IMR-90 (cell line): ENCODE data around the gene BLOC1S2. TPM values are rescaled to one million over a fixed set of nuclear protein-coding genes. Genes with fewer than 3 reads are reported as not detected.

Experiments
- ATAC-seq: fragments of 200-7000 bp; cut with Tn5 transposase; 2 replicates; pipeline ENCODE4 v1.9.1; 2020; ENCODE audit warnings: low read depth, mild to moderate bottlenecking, moderate library complexity
- BruUV-seq: library from RNA; stranded (reverse); fragments of 400-500 nt; replicated peaks from 2 replicates; lab custom pipeline; 2021; lab: Mats Ljungman, UMichigan
- CTCF ChIA-PET: fragments of 300-600 bp; formaldehyde crosslinking; extraction: SDS; loops from one replicate; lab custom pipeline; 2021; ENCODE audit warnings: antibody characterized with exemption; lab: Yijun Ruan, JAX
- POLR2A ChIA-PET: fragments of 300-600 bp; sonication (Branson Sonifier 250); formaldehyde crosslinking; loops from one replicate; lab custom pipeline; 2022; ENCODE audit warnings: antibody characterized with exemption; ENCODE audit not compliant: unreplicated experiment; lab: Charles Lee
- DNase-seq: peaks from one replicate; pipeline ENCODE4 v3.0.0; 2013
- H2AFZ ChIP-seq: replicated peaks from 2 replicates; pipeline ENCODE3; 2013; ENCODE audit warnings: low read length, mild to moderate bottlenecking; ENCODE audit not compliant: poor library complexity
- H2AK5ac ChIP-seq: 2 replicates; pipeline ENCODE4 v1.6.1; 2013; ENCODE audit warnings: low read depth, low read length, inconsistent platforms
- H2AK9ac ChIP-seq: replicated peaks from 2 replicates; pipeline ENCODE3; 2013; ENCODE audit warnings: mild to moderate bottlenecking, low read depth, low read length, moderate library complexity; ENCODE audit not compliant: poor library complexity
- H2BK120ac ChIP-seq: 2 replicates; pipeline ENCODE4 v1.6.1; 2013; ENCODE audit warnings: low read depth, low read length, inconsistent platforms
- H2BK15ac ChIP-seq: 3 replicates; pipeline ENCODE4 v1.6.1; 2013; ENCODE audit warnings: low read depth, low read length, inconsistent platforms
- H2BK20ac ChIP-seq: 2 replicates; pipeline ENCODE4 v1.6.1; 2013; ENCODE audit warnings: low read depth, mild to moderate bottlenecking, inconsistent platforms, low read length, moderate library complexity
- H2BK5ac ChIP-seq: 2 replicates; pipeline ENCODE4 v1.6.1; 2013; ENCODE audit warnings: mild to moderate bottlenecking, low read depth, low read length, inconsistent platforms; ENCODE audit not compliant: poor library complexity, severe bottlenecking
- H3K14ac ChIP-seq: replicated peaks from 2 replicates; pipeline ENCODE4 v1.6.1; 2013; ENCODE audit warnings: low read depth, low read length, inconsistent platforms
- H3K18ac ChIP-seq: 2 replicates; pipeline ENCODE4 v1.6.1; 2013; ENCODE audit warnings: low read depth, low read length, control low read depth
- H3K23ac ChIP-seq: 2 replicates; pipeline ENCODE4 v1.6.1; 2013; ENCODE audit warnings: low read depth, low read length, inconsistent platforms
- H3K27ac ChIP-seq: 2 replicates; pipeline ENCODE4 v1.5.1; 2013; ENCODE audit warnings: mild to moderate bottlenecking, control low read depth, low read length; ENCODE audit not compliant: insufficient read depth
- H3K27me3 ChIP-seq: 2 replicates; pipeline ENCODE4 v1.6.1; 2013; ENCODE audit warnings: low read length; ENCODE audit not compliant: control insufficient read depth, insufficient read depth
- H3K36me3 ChIP-seq: 2 replicates; pipeline ENCODE4 v1.6.1; 2013; ENCODE audit warnings: low read length, mixed read lengths; ENCODE audit not compliant: control insufficient read depth, insufficient read depth
- H3K4ac ChIP-seq: 2 replicates; pipeline ENCODE4 v1.6.1; 2013; ENCODE audit warnings: low read depth, low read length, inconsistent platforms
- H3K4me1 ChIP-seq: 2 replicates; pipeline ENCODE4 v1.6.1; 2013; ENCODE audit warnings: low read length, mixed read lengths; ENCODE audit not compliant: control insufficient read depth, insufficient read depth
- H3K4me2 ChIP-seq: 2 replicates; pipeline ENCODE4 v1.6.1; 2013; ENCODE audit warnings: low read depth, mild to moderate bottlenecking, control low read depth, low read length, moderate library complexity
- H3K4me3 ChIP-seq: 2 replicates; pipeline ENCODE4 v1.5.1; 2013; ENCODE audit warnings: low read depth, mild to moderate bottlenecking, control low read depth, low read length, moderate library complexity; ENCODE audit not compliant: insufficient read depth
- H3K56ac ChIP-seq: 2 replicates; pipeline ENCODE4 v1.6.1; 2013; ENCODE audit warnings: low read length, inconsistent platforms; ENCODE audit not compliant: insufficient read depth; ENCODE audit errors: extremely low read depth
- H3K79me1 ChIP-seq, 2 experiments: 2 replicates each; pipeline ENCODE4 v1.6.1; 2013; ENCODE audit warnings: low read length in 2 of 2, inconsistent platforms in 1 of 2, low read depth in 1 of 2
- H3K9ac ChIP-seq: 2 replicates; pipeline ENCODE4 v1.6.1; 2013; ENCODE audit warnings: low read depth, low read length, control low read depth
- H3K9me1 ChIP-seq: 2 replicates; pipeline ENCODE4 v1.6.1; 2013; ENCODE audit warnings: low read length, inconsistent platforms; ENCODE audit not compliant: insufficient read depth
- H3K9me3 ChIP-seq: 2 replicates; pipeline ENCODE4 v1.6.1; 2013; ENCODE audit warnings: low read length; ENCODE audit not compliant: control insufficient read depth, insufficient read depth
- H4K20me1 ChIP-seq: 2 replicates; pipeline ENCODE4 v1.6.1; 2013; ENCODE audit warnings: low read length, inconsistent platforms; ENCODE audit not compliant: insufficient read depth
- H4K5ac ChIP-seq: 2 replicates; pipeline ENCODE4 v1.6.1; 2013; ENCODE audit warnings: mild to moderate bottlenecking, low read depth, low read length, control low read depth
- H4K8ac ChIP-seq, 2 experiments: 2 replicates each; pipeline ENCODE4 v1.6.1; 2013; ENCODE audit warnings: low read depth in 2 of 2, low read length in 2 of 2, control low read depth in 1 of 2, inconsistent platforms in 1 of 2
- H4K91ac ChIP-seq: 2 replicates; pipeline ENCODE4 v1.6.1; 2013; ENCODE audit warnings: low read depth, low read length, inconsistent platforms; ENCODE audit not compliant: insufficient read depth
- BHLHE40 ChIP-seq: fragments of 150-350 bp; IDR thresholded peaks from 2 replicates; pipeline ENCODE4 v1.6.1; 2016; ENCODE audit warnings: mild to moderate bottlenecking, low read depth, low read length
- CEBPB ChIP-seq: IDR thresholded peaks from 2 replicates; pipeline ENCODE4 v1.6.1; 2012; ENCODE audit warnings: low read depth, low read length, improper control_type of control experiment
- CHD1 ChIP-seq: IDR thresholded peaks from 2 replicates; pipeline ENCODE4 v1.6.1; 2012; ENCODE audit warnings: low read depth, low read length, improper control_type of control experiment
- FOS ChIP-seq: fragments of 150-350 bp; IDR thresholded peaks from 2 replicates; pipeline ENCODE4 v1.6.1; 2016; ENCODE audit warnings: low read depth, low read length
- MAFK ChIP-seq: IDR thresholded peaks from 2 replicates; pipeline ENCODE4 v1.6.1; 2012; ENCODE audit warnings: low read depth, low read length, improper control_type of control experiment
- MAZ ChIP-seq: IDR thresholded peaks from 2 replicates; pipeline ENCODE4 v1.6.1; 2012; ENCODE audit warnings: low read depth, mild to moderate bottlenecking, low read length, improper control_type of control experiment, moderate library complexity, borderline replicate concordance
- MXI1 ChIP-seq: IDR thresholded peaks from 2 replicates; pipeline ENCODE4 v1.6.1; 2012; ENCODE audit warnings: low read depth, mild to moderate bottlenecking, low read length, moderate library complexity, borderline replicate concordance
- NFE2L2 ChIP-seq: fragments of 150-350 bp; IDR thresholded peaks from 2 replicates; pipeline ENCODE4 v1.6.1; 2016; ENCODE audit warnings: low read depth, mild to moderate bottlenecking, low read length
- POLR2A ChIP-seq: IDR thresholded peaks from 2 replicates; pipeline ENCODE4 v1.6.1; 2012; ENCODE audit warnings: mild to moderate bottlenecking, low read depth, low read length
- RAD21 ChIP-seq: IDR thresholded peaks from 2 replicates; pipeline ENCODE4 v1.6.1; 2012; ENCODE audit warnings: low read length, improper control_type of control experiment
- RCOR1 ChIP-seq: IDR thresholded peaks from 2 replicates; pipeline ENCODE4 v1.6.1; 2012; ENCODE audit warnings: mild to moderate bottlenecking, low read length, improper control_type of control experiment; ENCODE audit not compliant: insufficient replicate concordance
- RFX5 ChIP-seq: IDR thresholded peaks from 2 replicates; pipeline ENCODE4 v1.8.0; 2012; ENCODE audit warnings: low read depth, mild to moderate bottlenecking, low read length, moderate library complexity
- SMC3 ChIP-seq: fragments of 150-350 bp; IDR thresholded peaks from 2 replicates; pipeline ENCODE4 v1.6.1; 2016; ENCODE audit warnings: low read depth, mild to moderate bottlenecking, antibody characterized with exemption, low read length, moderate library complexity
- WGBS, 2 experiments: methylation state at CpG; one replicate each; pipeline versions ENCODE4 v1.1.5 to v1.1.7; 2013; ENCODE audit warnings: missing lambda C conversion rate in 2 of 2; ENCODE audit not compliant: insufficient read length in 1 of 2; ENCODE audit errors: extremely low coverage in 2 of 2; 5-methylcytosine and 5-hydroxymethylcytosine counted together
- dilution Hi-C: fragments of 300-500 bp; cut with HindIII; formaldehyde crosslinking; loops from one replicate; pipeline ENCODE4 v1.14.3; 2018; ENCODE audit warnings: low sequenced_read_pairs; ENCODE audit not compliant: unreplicated experiment
- in situ Hi-C: fragments of 300-500 bp; cut with MboI; formaldehyde crosslinking; loops from 3 replicates; pipeline ENCODE4 v1.14.3; 2019; ENCODE audit warnings: low sequenced_read_pairs, inconsistent platforms, mixed read lengths
- intact Hi-C: fragments of 100-400 bp; cut with micrococcal nuclease; formaldehyde crosslinking; loops from 2 replicates; pipeline ENCODE4 v1.10.0; 2022
- polyA plus RNA-seq, 3 experiments: library from polyadenylated mRNA; depleted of rRNA; stranded (reverse); fragments of >200 nt; gene quantifications; 2 replicates each; pipeline ENCODE4 v1.2.3, GENCODE V29; 2012; ENCODE audit warnings: low replicate concordance in 1 of 3
- total RNA-seq: library from RNA; depleted of rRNA; stranded (reverse); fragments of >200 nt; gene quantifications from 2 replicates; pipeline ENCODE4 v1.2.3, GENCODE V29; 2012
- TF ChIP-seq, protein P1 (sequence below): fragments of 150-350 bp; IDR thresholded peaks from 2 replicates; pipeline ENCODE4 v1.6.1; 2017; ENCODE audit warnings: mild to moderate bottlenecking, antibody characterized with exemption, low read length, low read depth
- TF ChIP-seq, protein P2 (sequence below): fragments of 150-350 bp; IDR thresholded peaks from 2 replicates; pipeline ENCODE4 v1.6.1; 2016; ENCODE audit warnings: low read depth, mild to moderate bottlenecking, low read length, moderate library complexity, borderline replicate concordance
- TF ChIP-seq, protein P3 (sequence below): conservative IDR thresholded peaks from 2 replicates; pipeline ENCODE4 v1.5.1; 2012; ENCODE audit warnings: mild to moderate bottlenecking, low read depth, low read length, improper control_type of control experiment

BLOC1S2 gene
- total and polyA plus RNA-seq, 2 of the 4 experiments (the other 2 are of a cell fraction): 26.0 to 28.9 TPM

DNA sequence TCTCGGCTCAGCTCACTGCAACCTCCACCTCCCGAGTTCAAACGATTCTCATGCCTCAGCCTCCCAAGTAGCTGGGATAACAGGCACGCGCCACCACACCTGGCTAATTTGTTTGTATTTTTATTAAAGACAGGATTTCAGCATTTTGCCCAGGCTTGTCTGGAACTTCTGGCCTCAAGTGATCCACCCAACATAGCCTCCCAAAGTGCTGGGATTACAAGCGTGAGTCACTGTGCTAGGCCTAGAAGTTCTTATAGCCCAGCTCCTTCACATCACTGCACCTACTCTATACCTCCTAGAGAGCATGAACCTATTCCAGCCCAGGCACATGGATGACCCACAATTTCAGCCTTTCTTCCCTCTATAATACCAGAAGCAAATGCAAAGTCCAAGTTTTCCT is 1.3 kb upstream of the BLOC1S2 start:
- Histone ChIP-seq H3K4me1 (peaks cover 3% of the 10 kb centered on the region), H2AK9ac (no peak overlapping the region), H3K4me3 (no peak overlapping the region), H2AFZ (no peak overlapping the region), H2BK120ac (no peak overlapping the region), H3K4me2 (no peak overlapping the region), H3K27ac (no peak overlapping the region), H3K4ac (no peak overlapping the region), H2BK20ac (no peak overlapping the region), H3K27me3 (peaks cover 13% of the 10 kb centered on the region), H3K9ac (no peak overlapping the region), H2BK15ac (no peak overlapping the region), H3K9me1 (0 out of 2 replicates have a peak, but pooled peaks cover 5% of the 10 kb centered on the region), H4K5ac (no peak overlapping the region), H4K91ac (no peak overlapping the region), H3K79me1 (peaks cover 10 to 33% of the 10 kb centered on the region in 2 experiments), H3K23ac (no peak overlapping the region), H2BK5ac (no peak overlapping the region), H4K20me1 (peaks cover 6% of the 10 kb centered on the region; the same call in 1 of the 2 replicates), H3K14ac (no peak overlapping the region), H3K36me3 (peaks cover 3% of the 10 kb centered on the region; the same call in 1 of the 2 replicates), H4K8ac (no peak overlapping the region), H2AK5ac (no peak overlapping the region), H3K9me3 (no peaks in the 10 kb centered on the region), H3K18ac (no peak overlapping the region), H3K56ac (no peak overlapping the region)
- DNase-seq: no peak
- ATAC-seq: no peak
- in situ Hi-C loops: no loop called here
- ChIA-PET CTCF (interaction anchor here (1.6 kb wide), 1 partner anchor 231 kb away, joined by 4 read pairs; no protein-coding TSS in a partner anchor), POLR2A (no interaction called here)
- intact Hi-C loops: no loop called here
- no TSS peak for BruUV-seq
- dilution Hi-C loops: no loop called here
- TF ChIP-seq RFX5 (no peak), POLR2A (no peak), BHLHE40 (no peak), RCOR1 (no peak), MAFK (no peak), CEBPB (no peak), SMC3 (no peak), NFE2L2 (no peak), RAD21 (no peak), MAZ (no peak), CHD1 (no peak), MXI1 (no peak), FOS (no peak)
- TF ChIP-seq, protein P1, sequence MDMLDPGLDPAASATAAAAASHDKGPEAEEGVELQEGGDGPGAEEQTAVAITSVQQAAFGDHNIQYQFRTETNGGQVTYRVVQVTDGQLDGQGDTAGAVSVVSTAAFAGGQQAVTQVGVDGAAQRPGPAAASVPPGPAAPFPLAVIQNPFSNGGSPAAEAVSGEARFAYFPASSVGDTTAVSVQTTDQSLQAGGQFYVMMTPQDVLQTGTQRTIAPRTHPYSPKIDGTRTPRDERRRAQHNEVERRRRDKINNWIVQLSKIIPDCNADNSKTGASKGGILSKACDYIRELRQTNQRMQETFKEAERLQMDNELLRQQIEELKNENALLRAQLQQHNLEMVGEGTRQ: no peak
- TF ChIP-seq, protein P2, sequence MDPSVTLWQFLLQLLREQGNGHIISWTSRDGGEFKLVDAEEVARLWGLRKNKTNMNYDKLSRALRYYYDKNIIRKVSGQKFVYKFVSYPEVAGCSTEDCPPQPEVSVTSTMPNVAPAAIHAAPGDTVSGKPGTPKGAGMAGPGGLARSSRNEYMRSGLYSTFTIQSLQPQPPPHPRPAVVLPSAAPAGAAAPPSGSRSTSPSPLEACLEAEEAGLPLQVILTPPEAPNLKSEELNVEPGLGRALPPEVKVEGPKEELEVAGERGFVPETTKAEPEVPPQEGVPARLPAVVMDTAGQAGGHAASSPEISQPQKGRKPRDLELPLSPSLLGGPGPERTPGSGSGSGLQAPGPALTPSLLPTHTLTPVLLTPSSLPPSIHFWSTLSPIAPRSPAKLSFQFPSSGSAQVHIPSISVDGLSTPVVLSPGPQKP: no peak
- TF ChIP-seq, protein P3, sequence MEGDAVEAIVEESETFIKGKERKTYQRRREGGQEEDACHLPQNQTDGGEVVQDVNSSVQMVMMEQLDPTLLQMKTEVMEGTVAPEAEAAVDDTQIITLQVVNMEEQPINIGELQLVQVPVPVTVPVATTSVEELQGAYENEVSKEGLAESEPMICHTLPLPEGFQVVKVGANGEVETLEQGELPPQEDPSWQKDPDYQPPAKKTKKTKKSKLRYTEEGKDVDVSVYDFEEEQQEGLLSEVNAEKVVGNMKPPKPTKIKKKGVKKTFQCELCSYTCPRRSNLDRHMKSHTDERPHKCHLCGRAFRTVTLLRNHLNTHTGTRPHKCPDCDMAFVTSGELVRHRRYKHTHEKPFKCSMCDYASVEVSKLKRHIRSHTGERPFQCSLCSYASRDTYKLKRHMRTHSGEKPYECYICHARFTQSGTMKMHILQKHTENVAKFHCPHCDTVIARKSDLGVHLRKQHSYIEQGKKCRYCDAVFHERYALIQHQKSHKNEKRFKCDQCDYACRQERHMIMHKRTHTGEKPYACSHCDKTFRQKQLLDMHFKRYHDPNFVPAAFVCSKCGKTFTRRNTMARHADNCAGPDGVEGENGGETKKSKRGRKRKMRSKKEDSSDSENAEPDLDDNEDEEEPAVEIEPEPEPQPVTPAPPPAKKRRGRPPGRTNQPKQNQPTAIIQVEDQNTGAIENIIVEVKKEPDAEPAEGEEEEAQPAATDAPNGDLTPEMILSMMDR: no peak
- WGBS, 2 experiments: 100% methylated on average over 2 of the region's 6 CpGs; no CpG with 5 or more reads in 1 of the 2 experiments
